Suprapubic skin (tissue), 4 donors: Measurements from ENCODE around the gene KCNG4. TPM values are rescaled to one million over a fixed set of nuclear protein-coding genes. Genes with fewer than 3 reads are reported as not detected.

ENCODE experiments used
- DNase-seq, 2 donors: peaks; one replicate each; pipeline ENCODE4 v3.0.0-alpha.2; 2019; ENCODE audit warnings: low spot score in 2 of 2
- H3K27ac ChIP-seq: fragments of 200-600 bp; sonication (generic); one replicate; pipeline ENCODE4 v1.5.1; 2019
- H3K27me3 ChIP-seq: fragments of 200-600 bp; sonication (generic); one replicate; pipeline ENCODE4 v1.5.1; 2019
- H3K36me3 ChIP-seq: fragments of 200-600 bp; sonication (generic); one replicate; pipeline ENCODE4 v1.5.1; 2019
- H3K4me1 ChIP-seq: fragments of 200-600 bp; sonication (generic); one replicate; pipeline ENCODE4 v1.5.1; 2019
- H3K4me3 ChIP-seq: fragments of 200-600 bp; sonication (generic); one replicate; pipeline ENCODE4 v1.5.1; 2019; ENCODE audit warnings: mild to moderate bottlenecking
- H3K9me3 ChIP-seq: fragments of 200-600 bp; sonication (generic); one replicate; pipeline ENCODE4 v1.5.1; 2019
- EP300 ChIP-seq: sonication (generic); formaldehyde crosslinking; IDR thresholded peaks from one replicate; pipeline ENCODE4 v1.6.1; 2017; ENCODE audit warnings: antibody characterized with exemption
- POLR2A ChIP-seq, 2 donors: fragments of 450-650 bp; IDR thresholded peaks; one replicate each; pipeline ENCODE4 v1.6.1; 2017; ENCODE audit warnings: antibody characterized with exemption in 2 of 2, mild to moderate bottlenecking in 2 of 2, moderate library complexity in 2 of 2
- POLR2AphosphoS5 ChIP-seq, 3 donors: sonication (generic); formaldehyde crosslinking; IDR thresholded peaks; one replicate each; pipeline ENCODE4 v1.6.1; 2017; ENCODE audit warnings: antibody characterized with exemption in 3 of 3
- WGBS: methylation state at CpG from one replicate; pipeline ENCODE4 v1.1.5; 2018; 5-methylcytosine and 5-hydroxymethylcytosine counted together
- total RNA-seq, 4 donors: library from RNA; depleted of rRNA; stranded (reverse); fragments of >200 nt; gene quantifications; one replicate each; pipeline ENCODE4 v1.1.0, GENCODE V29; 2016
- TF ChIP-seq, protein P1 (sequence below), 2 donors: fragments of 200-600 bp in 1 of 2; fragments of 450-650 bp in 1 of 2; sonication (generic) in 1 of 2; IDR thresholded peaks; one replicate each; pipeline ENCODE4 v1.5.1; 2016 to 2019; ENCODE audit warnings: antibody characterized with exemption in 2 of 2, mild to moderate bottlenecking in 1 of 2, moderate library complexity in 1 of 2

KCNG4 gene
- total RNA-seq, 4 donors from 2014 or later: not detected

DNA sequence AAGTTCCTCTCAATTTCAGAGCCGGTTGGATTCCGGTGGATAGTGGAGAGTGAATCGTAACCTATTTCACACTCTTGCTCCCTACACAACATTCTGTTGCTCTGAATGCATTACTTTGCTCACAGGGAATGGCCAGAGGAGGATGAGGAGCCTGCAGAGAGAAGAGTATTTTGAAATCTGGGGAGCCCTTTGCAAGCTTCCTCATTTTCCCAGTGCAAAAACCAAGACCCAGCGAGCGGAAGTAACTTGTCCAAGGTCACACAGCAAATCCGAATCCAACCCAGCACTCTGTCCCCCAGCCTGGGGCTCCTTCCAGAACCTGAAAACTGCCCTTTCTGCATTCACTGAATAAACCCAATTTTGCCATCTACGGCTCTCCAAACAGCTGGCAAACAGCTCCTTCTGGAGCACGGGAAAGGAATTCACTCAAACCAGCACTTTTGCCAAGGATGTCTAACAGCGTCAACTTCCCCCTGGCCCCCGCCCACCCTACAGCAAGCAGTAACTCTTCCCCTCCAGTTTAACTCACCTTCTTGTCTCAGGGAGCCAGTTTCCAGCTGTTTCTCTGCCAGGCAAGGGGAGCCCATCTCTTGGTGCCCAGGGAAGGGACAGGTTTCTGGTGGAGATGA, 557 bp downstream of the KCNG4 start:
- no peak overlapping the region for H3K27ac ChIP-seq
- no peak for DNase-seq
- peaks cover 12% of the 10 kb centered on the region for H3K27me3 ChIP-seq
- TF ChIP-seq POLR2AphosphoS5 (IDR thresholded peaks at IDR 0.05) (no peak), EP300 (no peak), POLR2A (IDR thresholded peaks at IDR 0.05) (no peak)
- TF ChIP-seq, protein P1, sequence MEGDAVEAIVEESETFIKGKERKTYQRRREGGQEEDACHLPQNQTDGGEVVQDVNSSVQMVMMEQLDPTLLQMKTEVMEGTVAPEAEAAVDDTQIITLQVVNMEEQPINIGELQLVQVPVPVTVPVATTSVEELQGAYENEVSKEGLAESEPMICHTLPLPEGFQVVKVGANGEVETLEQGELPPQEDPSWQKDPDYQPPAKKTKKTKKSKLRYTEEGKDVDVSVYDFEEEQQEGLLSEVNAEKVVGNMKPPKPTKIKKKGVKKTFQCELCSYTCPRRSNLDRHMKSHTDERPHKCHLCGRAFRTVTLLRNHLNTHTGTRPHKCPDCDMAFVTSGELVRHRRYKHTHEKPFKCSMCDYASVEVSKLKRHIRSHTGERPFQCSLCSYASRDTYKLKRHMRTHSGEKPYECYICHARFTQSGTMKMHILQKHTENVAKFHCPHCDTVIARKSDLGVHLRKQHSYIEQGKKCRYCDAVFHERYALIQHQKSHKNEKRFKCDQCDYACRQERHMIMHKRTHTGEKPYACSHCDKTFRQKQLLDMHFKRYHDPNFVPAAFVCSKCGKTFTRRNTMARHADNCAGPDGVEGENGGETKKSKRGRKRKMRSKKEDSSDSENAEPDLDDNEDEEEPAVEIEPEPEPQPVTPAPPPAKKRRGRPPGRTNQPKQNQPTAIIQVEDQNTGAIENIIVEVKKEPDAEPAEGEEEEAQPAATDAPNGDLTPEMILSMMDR (IDR thresholded peaks at IDR 0.05): no peak
- WGBS: 38% methylated on average over 10 of the region's 10 CpGs
- H3K9me3 ChIP-seq: no peaks in the 10 kb centered on the region
- H3K36me3 ChIP-seq: no peaks in the 10 kb centered on the region
- H3K4me1 ChIP-seq: peaks cover 4% of the 10 kb centered on the region
- H3K4me3 ChIP-seq: no peak overlapping the region

DNA sequence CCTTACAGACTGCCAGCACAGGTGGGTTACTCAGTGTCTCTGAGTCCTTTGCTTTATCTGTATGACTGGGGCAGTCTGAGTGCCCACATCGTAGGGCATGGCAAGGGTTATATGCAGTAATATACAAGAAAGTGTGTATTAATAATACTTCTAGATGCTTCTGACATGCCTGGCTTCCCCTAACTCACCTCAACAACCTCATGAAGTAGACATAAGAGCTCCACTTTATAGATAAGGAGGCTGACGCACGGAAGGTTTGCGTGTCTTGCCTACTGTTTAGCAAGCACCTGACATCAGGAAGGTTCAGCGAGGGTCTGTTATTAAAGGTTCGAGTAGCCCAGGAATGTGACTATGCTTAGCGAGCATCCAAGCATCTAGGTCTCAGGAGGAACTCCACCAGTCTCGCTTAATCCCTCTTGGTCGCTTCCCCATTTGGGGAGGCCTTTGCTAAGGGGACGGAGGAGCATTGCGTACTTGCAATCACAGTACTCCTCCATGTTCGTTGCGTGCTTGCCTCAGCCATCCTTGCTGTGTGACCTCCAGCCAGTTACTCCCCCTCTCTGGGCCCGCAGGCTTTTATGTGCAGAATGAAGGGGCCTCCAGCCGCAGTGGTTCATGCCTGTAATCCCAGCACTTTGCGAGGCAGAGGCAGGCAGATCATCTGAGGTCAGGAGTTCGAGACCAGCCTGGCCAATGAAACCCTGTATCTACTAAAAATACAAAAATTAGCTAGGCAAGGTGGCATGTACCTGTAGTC, 1.6 kb downstream of the KCNG4 start:
- WGBS: 94% methylated on average over 15 of the region's 17 CpGs
- H3K27me3 ChIP-seq: peaks cover 8% of the 10 kb centered on the region
- H3K36me3 ChIP-seq: no peaks in the 10 kb centered on the region
- H3K4me1 ChIP-seq: peaks cover 4% of the 10 kb centered on the region
- no peak for DNase-seq
- TF ChIP-seq, protein P1 (IDR thresholded peaks at IDR 0.05): no peak
- TF ChIP-seq POLR2AphosphoS5 (IDR thresholded peaks at IDR 0.05) (no peak), POLR2A (IDR thresholded peaks at IDR 0.05) (no peak), EP300 (no peak)
- no peak overlapping the region for H3K4me3 ChIP-seq
- no peak overlapping the region for H3K27ac ChIP-seq
- H3K9me3 ChIP-seq: no peaks in the 10 kb centered on the region

DNA sequence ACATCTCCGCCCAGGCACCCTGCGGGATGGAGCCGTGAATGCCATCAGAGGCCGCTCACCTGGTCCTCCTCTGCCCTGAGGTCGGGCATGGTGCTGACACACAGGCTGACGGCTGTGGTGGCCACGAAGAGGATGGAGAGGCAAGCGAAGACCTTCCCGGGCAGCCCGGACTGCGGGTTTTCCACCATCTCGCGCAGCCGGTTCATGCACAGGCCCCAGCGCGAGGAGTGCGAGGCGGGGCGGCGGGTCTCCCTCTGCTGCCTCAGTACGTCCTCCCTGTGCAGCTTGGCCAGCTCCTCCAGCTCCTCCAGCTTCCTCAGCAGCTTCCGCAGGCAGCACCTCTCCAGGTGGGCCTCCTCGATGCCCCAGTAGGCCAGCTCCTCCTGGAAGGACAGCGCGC, 3.1 kb downstream of the KCNG4 start:
- DNase-seq: no peak
- Histone ChIP-seq H3K9me3 (no peaks in the 10 kb centered on the region), H3K27me3 (peaks cover 2% of the 10 kb centered on the region), H3K4me1 (peaks cover 4% of the 10 kb centered on the region), H3K27ac (no peak overlapping the region), H3K4me3 (no peak overlapping the region), H3K36me3 (no peaks in the 10 kb centered on the region)
- WGBS: 90% methylated on average over 19 of the region's 25 CpGs
- TF ChIP-seq, protein P1 (IDR thresholded peaks at IDR 0.05): no peak
- no peak for TF ChIP-seq EP300
- TF ChIP-seq POLR2AphosphoS5 (IDR thresholded peaks at IDR 0.05): no peak
- no peak for TF ChIP-seq POLR2A (IDR thresholded peaks at IDR 0.05)

DNA sequence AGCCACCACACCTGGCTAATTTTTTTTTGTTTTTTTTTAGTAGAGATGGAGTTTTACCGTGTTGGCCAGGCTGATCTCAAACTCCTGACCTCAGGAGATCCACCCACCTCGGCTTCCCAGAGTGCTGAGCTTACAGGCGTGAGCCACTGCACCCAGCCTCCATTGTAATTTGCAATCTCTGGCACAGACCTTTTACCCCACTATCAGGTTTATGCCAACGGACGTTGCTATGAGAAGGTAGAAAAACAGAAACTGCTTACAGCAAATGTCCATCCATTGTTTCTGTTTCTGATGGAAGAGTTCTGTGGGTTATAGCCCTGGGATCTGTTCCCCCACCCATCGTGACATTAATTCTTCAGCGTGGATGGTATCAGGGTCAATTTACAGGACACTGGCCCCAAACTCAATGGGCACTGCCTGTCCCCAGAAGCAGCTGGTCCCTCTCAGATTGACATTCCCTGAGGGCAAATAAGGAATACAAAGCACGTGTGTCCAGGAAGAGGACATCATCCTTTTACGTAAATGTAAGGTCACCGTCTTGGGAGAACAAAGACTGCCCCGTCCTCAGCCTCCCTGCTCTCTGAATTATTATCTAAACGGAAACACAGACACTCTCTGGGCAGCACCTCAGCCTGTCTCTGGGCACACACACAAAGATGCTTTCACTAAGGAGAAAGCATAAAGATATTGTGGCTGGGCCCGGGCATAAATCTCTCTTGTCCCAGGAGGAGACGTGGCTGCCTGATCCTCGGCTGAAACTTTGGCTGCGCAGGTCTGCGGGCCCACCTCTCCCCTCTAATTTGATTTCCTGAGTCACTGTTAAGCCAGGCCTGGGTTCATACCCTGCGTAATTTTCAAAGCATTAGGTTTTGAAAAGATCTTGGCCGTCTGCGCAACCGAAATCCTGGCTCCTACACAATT, 5.2 kb downstream of the KCNG4 start:
- WGBS: 61% methylated on average over 21 of the region's 21 CpGs
- TF ChIP-seq EP300: no peak
- H3K27ac ChIP-seq: peak overlapping the region; percentile 24
- DNase-seq: no peak
- no peaks in the 10 kb centered on the region for H3K36me3 ChIP-seq
- peaks cover 2% of the 10 kb centered on the region for H3K27me3 ChIP-seq
- no peak overlapping the region for H3K4me3 ChIP-seq
- no peaks in the 10 kb centered on the region for H3K9me3 ChIP-seq
- H3K4me1 ChIP-seq: no peaks in the 10 kb centered on the region

DNA sequence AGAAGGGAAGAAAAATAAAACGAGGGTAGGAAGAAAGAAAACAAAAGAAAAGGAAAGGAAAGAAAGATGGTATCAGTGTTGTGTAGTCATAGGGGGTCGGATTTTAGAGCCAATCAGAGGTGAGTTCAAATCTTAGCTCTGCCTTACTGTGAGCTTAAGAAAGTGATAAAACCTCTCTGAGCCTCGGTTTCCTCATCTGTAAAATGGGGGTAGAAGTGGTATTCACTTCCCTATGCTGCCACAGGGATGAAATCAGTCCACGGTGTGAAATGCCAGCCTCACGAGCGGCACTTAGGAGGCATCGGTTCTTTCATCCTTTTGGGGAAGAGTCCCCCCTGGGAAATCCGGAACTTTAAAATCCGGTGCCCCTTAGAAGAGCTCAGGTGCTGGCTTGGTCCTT, 6.1 kb downstream of the KCNG4 start:
- TF ChIP-seq, protein P1 (IDR thresholded peaks at IDR 0.05): no peak
- TF ChIP-seq POLR2AphosphoS5 (IDR thresholded peaks at IDR 0.05) (no peak), EP300 (no peak), POLR2A (IDR thresholded peaks at IDR 0.05) (no peak)
- H3K4me3 ChIP-seq: no peak overlapping the region
- no peaks in the 10 kb centered on the region for H3K27me3 ChIP-seq
- no peak overlapping the region for H3K27ac ChIP-seq
- H3K4me1 ChIP-seq: peaks cover 1% of the 10 kb centered on the region
- no peaks in the 10 kb centered on the region for H3K9me3 ChIP-seq
- 80% methylated on average over 9 of the region's 9 CpGs for WGBS
- no peak for DNase-seq
- H3K36me3 ChIP-seq: no peaks in the 10 kb centered on the region
